COLO668 (cell line): Measurements from ENCODE around the gene RPS10.
"Not testable (repeated sequence)": the region's sequence is repeated elsewhere in the genome, so short reads cannot be mapped to it uniquely, and the experiment has no call there.

Experiments used
- DNase-seq: peaks from one replicate; lab custom pipeline; 2025; ENCODE audit not compliant: unreplicated experiment; lab: John Stamatoyannopoulos, UW

The RPS10 gene

DNA sequence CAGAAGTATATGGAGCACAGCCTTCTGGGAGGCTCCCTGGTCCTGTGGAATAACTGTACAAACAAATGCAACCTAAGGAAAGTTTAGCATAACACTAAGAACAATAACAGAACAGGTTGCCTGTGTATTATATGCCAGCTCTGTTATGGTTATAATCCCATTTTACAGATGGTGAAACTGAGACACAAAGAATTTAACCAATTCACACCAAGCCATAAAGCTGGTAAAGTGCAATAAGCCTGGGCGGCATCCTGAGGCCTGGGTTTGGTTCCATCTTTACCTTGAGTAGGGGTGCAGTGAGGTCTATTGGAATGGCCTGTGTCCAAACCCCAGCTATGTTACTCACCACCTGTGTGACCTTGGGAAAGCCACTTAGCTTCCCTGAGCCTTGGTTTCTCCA is 25.3 kb upstream of the RPS10 start:
- DNase-seq = no peak

GRCh38 chr6:34447910-34448309 is 22.0 kb upstream of the RPS10 start:
- DNase-seq = peak; percentile 25

- no peak for DNase-seq
Observed at GRCh38 chr6:34447386-34447785, 21.5 kb upstream of the RPS10 start.

DNA sequence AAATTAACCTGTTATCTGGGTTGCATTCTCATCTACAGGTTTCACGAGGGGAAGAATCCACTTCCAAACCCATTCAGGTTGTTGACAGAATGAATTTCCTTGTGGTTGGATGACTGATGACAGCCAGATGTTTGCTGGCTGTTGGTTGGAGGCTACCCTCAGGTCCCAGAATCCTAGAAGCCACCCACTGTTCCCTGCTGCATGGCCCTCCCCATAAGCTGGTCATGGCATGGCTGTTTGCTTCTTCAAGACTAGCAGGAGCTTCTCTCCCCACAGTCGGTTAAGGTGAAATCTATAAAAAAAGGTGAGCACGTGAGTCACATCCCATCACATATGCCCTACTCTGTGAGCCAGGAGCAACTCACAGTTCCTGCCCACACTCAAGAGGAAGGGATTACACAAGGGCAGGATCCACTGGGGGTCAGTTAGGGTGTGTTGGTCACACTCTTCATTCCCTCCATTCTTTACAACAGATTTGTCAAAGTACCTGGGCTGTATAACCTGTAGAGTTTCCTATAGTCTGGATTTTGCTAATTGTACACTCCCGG is 19.5 kb upstream of the RPS10 start:
- no peak for DNase-seq

GRCh38 chr6:34441526-34441925 is 15.7 kb upstream of the RPS10 start:
- no peak for DNase-seq

DNA sequence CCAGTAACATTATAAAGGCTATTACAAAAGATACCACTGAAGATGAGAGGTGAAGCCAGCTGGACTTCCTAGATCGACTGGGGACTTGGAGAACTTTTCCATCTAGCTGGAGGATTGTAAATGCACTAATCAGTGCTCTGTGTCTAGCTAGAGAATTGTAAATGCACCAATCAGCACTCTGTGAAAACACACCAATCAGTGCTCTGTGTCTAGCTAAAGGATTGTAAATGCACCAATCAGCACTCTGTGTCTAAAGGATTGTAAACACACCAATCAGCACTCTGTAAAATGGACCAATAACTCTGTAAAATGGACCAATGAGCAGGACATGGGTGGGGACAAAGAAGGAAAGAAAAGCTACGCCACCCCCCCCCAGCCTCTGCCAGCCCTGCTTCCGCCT is 13.6 kb upstream of the RPS10 start:
- DNase-seq = no peak

- no peak for DNase-seq
Observed at GRCh38 chr6:34438705-34439104, 12.8 kb upstream of the RPS10 start.

GRCh38 chr6:34437644-34437970 is 11.7 kb upstream of the RPS10 start:
- DNase-seq = no peak

DNA sequence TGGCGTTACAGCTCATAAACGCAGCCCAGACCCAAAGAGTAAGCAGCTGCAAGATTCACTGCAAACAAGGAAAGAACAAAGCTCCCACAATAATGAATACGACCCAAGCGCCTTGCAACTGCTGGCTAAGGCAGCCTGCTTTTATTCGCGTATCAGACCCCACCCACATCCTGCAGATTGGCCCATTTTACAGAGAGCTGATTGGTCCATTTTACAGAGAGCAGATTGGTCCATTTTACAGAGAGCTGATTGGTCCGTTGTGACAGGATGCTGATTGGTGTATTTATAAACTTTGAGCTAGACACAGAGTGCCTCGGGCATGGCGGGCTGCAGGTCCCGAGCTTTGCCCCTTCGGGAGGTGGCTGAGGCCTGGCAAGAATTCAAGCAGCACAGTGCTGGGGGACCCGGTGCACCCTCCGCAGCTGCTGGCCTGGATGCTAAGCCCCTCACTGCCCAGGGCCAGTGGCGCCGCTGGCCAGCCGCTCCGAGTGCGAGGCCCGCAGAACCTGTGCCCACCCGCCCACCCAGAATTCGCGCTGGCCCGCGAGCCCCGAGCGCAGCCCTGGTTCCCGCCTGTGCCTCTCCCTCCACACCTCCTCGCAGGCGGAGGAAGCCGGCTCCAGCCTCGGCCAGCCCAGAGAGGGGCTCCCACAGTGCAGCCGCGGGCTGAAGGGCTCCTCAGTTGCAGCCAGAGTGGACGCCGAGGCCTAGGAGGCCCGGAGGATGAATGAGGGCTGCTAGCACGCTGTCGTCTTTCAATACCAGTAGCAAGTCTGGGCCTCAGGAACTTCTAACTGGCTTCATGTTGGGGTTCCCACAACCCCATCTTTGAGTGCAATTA is 11.2 kb upstream of the RPS10 start:
- no peak for DNase-seq

- DNase-seq = no peak
Observed at GRCh38 chr6:34435916-34436315, 10.0 kb upstream of the RPS10 start.

GRCh38 chr6:34425132-34425497 is 754 bp downstream of the RPS10 start:
- DNase-seq = no peak

- DNase-seq = no peak
Observed at GRCh38 chr6:34424200-34425131, 1.4 kb downstream of the RPS10 start.

DNA sequence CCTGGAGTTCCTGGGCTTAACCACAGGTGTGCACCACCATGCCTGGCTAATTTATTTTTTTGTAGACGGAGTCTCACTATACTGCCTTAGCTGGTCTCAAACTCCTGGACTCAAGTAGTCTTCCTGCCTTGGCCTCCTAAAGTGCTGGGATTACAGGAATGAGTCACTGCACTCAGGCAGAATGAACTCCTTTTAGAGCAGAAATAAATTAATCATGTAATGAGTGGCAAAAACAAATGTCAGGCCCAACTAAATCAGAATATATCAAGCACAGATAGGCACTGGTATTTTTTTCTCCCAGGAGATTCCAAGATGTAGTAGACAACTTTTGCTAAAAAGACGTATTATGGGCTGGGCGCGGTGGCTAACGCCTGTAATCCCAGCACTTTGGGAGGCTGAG is 2.6 kb downstream of the RPS10 start:
- no peak for DNase-seq

DNA sequence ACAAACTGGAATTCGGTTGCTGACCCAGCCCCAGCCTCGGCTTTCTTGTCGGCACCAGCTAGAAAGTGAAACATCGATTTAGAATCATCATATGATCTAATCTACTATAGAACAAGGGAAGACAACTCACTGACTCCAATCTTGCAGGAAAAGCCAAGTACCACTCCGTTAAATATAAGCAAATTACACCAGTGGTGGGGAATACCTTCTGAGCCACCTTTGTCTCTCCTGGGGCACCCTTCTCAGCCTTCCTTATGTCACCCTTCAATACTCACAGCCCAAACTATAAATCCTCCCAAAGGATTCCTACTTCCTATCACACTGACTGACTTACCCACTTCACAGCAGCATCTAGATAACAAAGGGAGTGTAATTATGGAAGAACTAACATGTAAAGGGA is 7.5 kb downstream of the RPS10 start:
- DNase-seq = no peak

DNA sequence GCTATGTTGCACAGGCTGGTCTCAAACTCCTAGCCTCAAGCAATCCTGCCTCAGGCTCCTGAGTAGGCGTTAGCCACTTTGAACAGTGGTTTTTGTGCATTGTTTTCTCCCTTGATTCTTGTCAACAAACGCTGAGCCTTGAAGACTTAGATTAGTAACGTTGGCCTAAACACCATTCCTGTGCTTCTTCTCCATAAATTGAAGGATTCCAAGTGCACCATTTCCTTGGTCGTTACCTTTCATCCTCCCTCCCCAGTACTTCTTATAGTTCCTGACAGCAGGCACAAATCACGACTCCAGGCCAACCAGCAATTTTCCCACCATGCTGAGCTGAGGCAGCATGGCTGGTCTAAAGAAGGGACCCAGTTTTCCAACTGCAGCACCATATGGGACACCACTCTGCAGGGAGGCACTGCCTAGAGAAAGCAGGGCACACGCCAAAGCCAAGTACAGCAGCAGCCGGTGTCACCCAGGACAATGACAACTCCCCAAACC is 8.9 kb downstream of the RPS10 start:
- DNase-seq = no peak

DNA sequence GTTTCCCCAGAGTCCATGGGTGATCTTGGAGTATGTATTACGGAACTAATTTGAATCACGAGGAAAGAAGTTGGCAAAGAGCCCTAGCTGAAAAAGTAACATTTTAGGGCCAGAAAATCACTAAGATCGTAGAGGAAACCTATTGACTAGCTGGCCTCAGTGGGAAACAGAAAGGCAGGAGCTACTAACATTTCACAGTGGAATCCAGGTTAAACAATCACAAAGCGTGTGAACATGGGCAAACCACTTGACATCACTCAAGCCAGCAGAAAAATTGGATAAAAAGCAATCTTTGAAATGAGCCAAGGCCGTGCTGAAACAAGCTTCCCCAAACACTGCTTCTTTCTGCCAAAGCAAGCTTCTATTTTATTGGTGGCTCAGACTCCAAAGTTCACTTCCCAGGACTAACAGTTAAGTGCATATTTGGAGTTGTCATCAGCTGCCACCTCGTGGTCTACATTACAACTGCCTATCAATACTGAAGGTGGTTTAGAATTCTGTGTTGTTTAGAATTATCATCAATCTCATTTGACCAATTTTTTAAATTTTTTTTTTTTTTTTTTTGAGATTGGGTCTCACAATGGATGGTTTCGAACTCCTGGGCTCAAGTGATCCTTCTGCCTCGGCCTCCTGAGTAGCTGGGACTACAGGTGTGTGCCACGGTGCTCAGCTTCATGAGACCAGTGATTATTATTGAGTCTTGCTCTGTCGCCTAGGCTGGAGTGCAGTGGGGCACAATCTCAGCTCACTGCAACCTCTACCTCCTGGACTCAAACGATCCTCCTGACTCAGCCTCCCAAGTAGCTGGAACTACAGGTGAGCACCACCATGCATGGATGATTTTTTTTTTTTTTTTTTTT is 10.6 kb downstream of the RPS10 start:
- peak; percentile 18 for DNase-seq

DNA sequence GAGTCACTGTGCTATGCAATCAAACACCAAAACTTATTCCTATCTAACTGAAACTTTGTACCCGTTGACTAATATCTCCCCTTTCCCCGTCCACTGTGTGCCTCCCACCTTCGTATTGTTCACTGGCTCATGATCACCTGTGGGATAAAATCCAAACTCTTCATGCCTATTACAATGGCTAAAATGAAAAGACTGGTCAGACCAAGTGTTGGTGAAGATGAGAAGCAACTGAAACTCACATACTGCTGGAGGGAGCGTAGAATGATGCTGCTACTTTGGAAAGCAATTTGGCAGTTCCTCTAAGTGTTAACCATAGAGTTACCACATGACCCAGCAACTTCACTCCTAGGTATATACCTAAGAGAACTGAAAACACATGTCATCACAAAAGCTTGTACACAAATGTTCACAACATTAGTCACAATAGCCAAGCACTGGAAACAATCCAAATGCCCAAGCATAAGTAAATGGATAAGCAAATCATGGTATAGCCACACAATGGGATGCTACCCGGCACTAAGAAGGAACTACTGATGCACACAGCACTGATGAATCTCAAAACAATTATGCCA is 13.1 kb downstream of the RPS10 start:
- DNase-seq = no peak

GRCh38 chr6:34412016-34412415 is 13.9 kb downstream of the RPS10 start:
- no peak for DNase-seq

- not testable (repeated sequence) for DNase-seq
Observed at GRCh38 chr6:34407915-34408314, 18.0 kb downstream of the RPS10 start.

DNA sequence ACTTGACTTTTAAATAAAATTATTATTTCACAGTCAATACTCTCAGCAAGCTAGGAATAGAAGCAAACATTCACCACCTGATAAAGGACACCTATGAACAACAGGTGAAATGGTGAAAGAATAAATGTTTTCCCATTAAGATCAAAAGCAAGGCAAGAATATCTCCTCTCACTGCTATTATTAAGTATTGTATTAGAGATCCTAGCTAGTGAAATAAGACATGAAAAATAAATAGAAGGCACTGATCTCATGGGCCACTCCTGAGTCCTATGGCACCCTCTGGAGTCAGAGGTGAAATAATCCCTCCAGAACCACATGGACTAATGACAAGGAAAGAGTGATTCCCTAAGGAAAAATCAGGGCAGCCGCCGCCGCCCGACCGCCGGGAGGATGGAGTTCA is 29.4 kb downstream of the RPS10 start:
- no peak for DNase-seq

DNA sequence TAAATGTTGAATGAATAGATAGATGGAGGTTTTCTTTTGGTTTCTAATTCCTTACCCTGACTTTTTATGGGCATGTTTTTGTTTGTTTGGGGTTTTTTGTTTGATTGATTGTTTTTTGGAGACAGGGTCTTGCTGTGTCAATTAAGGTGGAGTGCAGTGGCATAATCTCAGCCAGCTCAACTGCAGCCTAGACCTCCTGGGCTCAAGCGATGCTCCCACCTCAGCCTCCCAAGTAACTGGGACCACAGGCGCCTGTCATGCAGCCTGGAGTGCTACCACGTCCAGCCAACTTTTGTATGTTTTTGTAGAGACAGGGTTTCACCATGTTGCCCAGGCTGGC is 31.9 kb downstream of the RPS10 start:
- no peak for DNase-seq
